ENCODE data around the gene RPRD1B. TPM values are rescaled to one million over a fixed set of nuclear protein-coding genes. Genes with fewer than 3 reads are reported as not detected.

The RPRD1B gene
- total and polyA plus RNA-seq, 2 of the 4 experiments (the other 2 are of a cell fraction): 8.4 to 9.9 TPM

DNA sequence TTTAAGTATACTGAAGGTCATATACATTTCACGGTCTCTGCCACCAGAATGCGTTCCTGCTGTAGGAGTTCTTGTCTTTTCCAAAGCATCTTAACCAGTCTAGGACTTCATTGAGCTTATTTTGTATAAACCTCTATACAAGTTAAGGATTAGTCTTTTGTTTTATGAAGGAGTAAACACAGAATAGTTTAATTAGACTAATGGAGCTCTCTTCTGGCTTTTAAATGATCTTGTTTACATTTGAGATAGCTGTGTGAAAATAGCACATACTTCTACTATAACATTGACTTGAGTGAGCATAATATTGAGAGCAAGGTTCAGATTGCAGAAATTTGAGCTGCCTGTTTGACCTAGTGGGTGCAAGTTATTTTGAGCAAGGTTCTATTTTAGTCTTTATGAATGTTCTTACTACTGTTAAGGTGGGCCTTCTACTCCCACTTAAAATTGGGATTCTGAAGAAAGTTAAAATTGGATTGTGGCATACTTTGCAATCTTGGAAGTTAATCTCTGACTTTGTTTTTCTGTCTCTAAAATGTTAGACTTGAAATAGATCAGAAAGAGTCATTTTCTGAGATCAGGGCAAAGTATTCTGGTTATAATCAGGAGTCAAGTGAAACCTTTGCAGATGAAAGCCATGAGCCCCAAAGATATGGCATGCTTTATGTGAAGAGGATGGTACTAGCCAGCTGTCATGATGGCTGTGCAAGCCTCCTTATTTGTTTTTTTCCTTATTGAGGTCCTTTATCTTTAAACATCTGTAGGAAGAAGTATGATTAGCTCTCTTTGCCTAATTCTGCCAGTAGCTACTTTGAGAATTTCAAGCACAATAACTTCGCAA lies 41.8 kb downstream of the RPRD1B start:
- Histone ChIP-seq H3K14ac (replicated peaks; ENCODE audit: low read depth, low read length) (peak overlapping the region; percentile 35; the same call in 1 of the 2 replicates), H2BK15ac (ENCODE audit: low read depth, low read length) (no peak overlapping the region; the same call in 2 of the 3 replicates), H4K20me1 (ENCODE audit: insufficient read depth, low read length) (no peaks in the 10 kb centered on the region), H3K79me1 (ENCODE audit: low read depth in 1 of 2, low read length in 2 of 2) (peaks cover 34 to 55% of the 10 kb centered on the region in 2 experiments), H3K4me1 (ENCODE audit: control insufficient read depth, insufficient read depth, low read length) (peaks cover 21% of the 10 kb centered on the region), H3K4ac (ENCODE audit: low read depth, low read length) (peak overlapping the region; percentile 70; the same call in 1 of the 2 replicates), H3K4me2 (ENCODE audit: low read depth, low read length) (peak overlapping the region; percentile 68; the same call in 1 of the 2 replicates), H3K23ac (ENCODE audit: low read depth, low read length) (peak overlapping the region; percentile 51; the same call in 1 of the 2 replicates), H3K9me3 (ENCODE audit: control insufficient read depth, insufficient read depth, low read length) (no peaks in the 10 kb centered on the region), H3K9me1 (ENCODE audit: insufficient read depth, low read length) (peaks cover 19% of the 10 kb centered on the region), H2AK5ac (ENCODE audit: low read depth, low read length) (no peak overlapping the region), H3K4me3 (ENCODE audit: insufficient read depth, low read depth, low read length) (no peak overlapping the region), H3K56ac (ENCODE audit: extremely low read depth, insufficient read depth, low read length) (no peak overlapping the region), H4K91ac (ENCODE audit: insufficient read depth, low read depth, low read length) (peak overlapping the region; percentile 19), H3K27me3 (ENCODE audit: control insufficient read depth, insufficient read depth, low read length) (no peaks in the 10 kb centered on the region), H2BK5ac (ENCODE audit: low read depth, low read length, poor library complexity, severe bottlenecking) (peak overlapping the region; percentile 92), H2BK20ac (ENCODE audit: low read depth, low read length) (peak overlapping the region; percentile 80), H2BK120ac (ENCODE audit: low read depth, low read length) (peak overlapping the region; percentile 62), H3K18ac (ENCODE audit: low read depth, low read length) (peak overlapping the region; percentile 95), H2AFZ (replicated peaks; ENCODE audit: low read length, poor library complexity) (no peak overlapping the region), H3K27ac (ENCODE audit: insufficient read depth, low read length) (peak overlapping the region; percentile 64; the same call in 1 of the 2 replicates), H4K8ac (ENCODE audit: low read depth in 2 of 2, low read length in 2 of 2) (peak overlapping the region; percentile 60 to 73; a peak in 3 of 4 replicates), H3K36me3 (ENCODE audit: control insufficient read depth, insufficient read depth, low read length) (peaks cover 15% of the 10 kb centered on the region), H3K9ac (ENCODE audit: low read depth, low read length) (peak overlapping the region; percentile 25; the same call in 1 of the 2 replicates), H2AK9ac (replicated peaks; ENCODE audit: low read depth, low read length, poor library complexity) (no peak overlapping the region), H4K5ac (ENCODE audit: low read depth, low read length) (0 out of 2 replicates have a peak overlapping the region, but pooled peaks have one; percentile 30)
- no CpG with 5 or more reads among the region's 3 CpGs for WGBS, 2 experiments (ENCODE audit: extremely low coverage in 2 of 2, insufficient read length in 1 of 2)
- no TSS peak for BruUV-seq (replicated peaks)
- DNase-seq: peak; percentile 57
- CTCF ChIA-PET: interaction anchor here (0.5 to 1.8 kb wide), 3 partner anchors 18 to 146 kb away, joined by 3 to 8 read pairs (median 6); no protein-coding TSS in a partner anchor
- in situ Hi-C loops (cut with MboI; ENCODE audit: low sequenced_read_pairs): loop anchor here (5.0 kb wide), 1 partner anchor 92 kb away; the partner anchor contains the start of gene TGM2
- intact Hi-C loops (cut with micrococcal nuclease): no loop called here
- TF ChIP-seq SMC3 (IDR thresholded peaks at IDR 0.05; ENCODE audit: low read depth, low read length): no peak
- POLR2A ChIA-PET (ENCODE audit: unreplicated experiment): no interaction called here
- dilution Hi-C loops (cut with HindIII; ENCODE audit: low sequenced_read_pairs, unreplicated experiment): no loop called here
- ATAC-seq (ENCODE audit: low read depth): peak; percentile 56

Data from IMR-90 (cell line).